ENCODE results near the gene PARD6G.

Gene PARD6G

DNA sequence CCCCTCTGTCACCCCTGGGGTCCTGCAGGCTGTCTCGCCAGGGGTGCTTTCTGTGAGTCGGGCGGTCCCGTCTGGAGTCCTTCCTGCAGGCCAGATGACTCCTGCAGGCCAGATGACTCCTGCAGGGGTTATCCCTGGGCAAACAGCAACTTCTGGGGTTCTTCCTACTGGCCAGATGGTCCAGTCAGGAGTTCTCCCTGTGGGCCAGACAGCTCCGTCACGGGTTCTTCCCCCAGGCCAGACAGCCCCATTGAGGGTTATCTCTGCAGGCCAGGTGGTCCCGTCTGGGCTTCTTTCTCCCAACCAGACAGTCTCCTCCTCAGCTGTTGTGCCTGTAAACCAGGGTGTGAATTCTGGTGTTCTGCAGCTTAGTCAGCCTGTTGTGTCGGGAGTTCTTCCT is 110.6 kb downstream of the PARD6G start:
- no peak for DNase-seq

DNA sequence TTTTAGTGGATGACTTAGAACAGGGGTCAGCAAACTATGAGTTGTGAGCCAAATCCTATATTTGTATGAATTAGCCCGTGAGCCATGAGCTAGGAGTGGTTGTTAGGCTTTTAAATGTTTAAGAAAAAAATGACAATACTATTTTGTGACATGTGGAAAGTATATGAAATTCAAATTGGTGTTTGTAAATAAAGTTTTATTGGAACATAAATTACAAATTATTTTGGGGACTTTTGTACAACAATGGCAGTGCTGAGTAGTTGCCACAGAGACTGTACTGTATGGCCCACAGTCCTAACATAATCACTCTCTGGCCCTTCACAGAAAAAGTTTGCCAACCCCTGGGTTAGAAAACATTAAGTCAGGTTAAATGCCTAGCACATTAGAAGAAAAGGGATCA is 112.2 kb downstream of the PARD6G start:
- DNase-seq: no peak

DNA sequence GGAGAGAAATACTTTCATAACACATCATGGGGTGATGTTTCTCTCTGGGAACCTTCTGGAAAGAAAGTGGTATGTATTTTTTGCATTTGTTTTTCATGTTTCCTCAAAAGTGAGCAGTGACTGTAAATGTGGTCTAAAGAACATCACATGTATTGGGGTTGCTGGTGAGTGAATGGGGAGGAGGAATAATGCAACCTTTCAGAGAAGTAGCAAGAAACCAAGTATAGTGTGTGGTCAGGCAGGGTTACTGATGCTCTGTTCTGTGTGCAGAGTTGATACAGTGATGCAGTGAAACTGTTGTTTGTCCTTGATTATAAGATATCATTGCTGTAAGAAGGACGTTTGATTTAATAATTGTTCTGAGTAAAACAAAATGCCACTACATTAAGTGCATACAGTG is 114.2 kb downstream of the PARD6G start:
- no peak for DNase-seq

DNA sequence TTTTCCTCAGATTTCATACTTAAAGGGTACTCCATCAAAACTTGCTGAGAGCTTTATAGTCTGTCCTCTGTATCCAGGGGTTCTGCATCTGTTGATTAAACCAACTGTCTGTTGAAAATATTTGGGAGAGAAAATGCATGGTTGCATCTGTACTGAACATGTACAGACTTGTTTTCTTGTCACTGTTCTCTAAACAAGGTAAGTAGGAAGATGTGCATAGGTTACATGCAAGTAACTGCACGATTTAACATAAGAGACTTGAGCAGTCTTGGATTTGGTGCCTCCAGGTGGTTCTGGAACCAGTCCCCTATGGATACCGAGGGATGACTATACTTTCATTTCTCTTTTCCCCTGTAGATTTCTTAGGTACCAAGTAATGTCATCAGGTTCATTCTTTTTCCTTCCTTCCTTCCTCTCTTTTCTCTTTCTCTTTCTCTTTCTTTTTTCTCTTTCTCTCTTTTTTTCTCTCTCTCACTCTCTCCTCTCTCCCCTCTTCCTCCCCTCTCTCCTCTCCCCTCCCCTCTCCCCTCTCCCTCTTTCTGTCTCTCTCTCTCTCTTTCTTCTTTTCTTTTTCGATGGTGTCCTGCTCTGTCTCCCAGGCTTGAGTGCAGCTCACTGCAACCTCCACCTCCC is 115.0 kb downstream of the PARD6G start:
- no peak for DNase-seq

DNA sequence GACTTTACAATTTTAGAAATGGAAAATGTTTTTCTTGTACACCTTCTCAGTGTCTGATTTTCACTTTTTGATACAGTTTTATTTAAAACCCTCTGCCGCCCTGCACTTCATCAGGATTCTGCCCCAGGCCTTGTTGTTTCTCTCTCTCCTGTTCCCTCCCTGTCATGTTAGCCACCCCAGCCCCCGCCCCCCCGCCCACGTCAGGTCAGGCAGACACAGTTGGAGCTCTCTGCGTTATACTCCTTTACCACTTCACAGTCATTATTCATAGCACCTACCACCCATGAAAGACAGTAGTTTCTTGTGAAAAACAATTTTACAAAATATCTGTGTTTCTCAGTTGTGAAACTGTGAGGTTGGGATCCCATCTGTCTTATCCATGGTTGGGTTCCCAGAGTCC is 116.8 kb downstream of the PARD6G start:
- DNase-seq: no peak

DNA sequence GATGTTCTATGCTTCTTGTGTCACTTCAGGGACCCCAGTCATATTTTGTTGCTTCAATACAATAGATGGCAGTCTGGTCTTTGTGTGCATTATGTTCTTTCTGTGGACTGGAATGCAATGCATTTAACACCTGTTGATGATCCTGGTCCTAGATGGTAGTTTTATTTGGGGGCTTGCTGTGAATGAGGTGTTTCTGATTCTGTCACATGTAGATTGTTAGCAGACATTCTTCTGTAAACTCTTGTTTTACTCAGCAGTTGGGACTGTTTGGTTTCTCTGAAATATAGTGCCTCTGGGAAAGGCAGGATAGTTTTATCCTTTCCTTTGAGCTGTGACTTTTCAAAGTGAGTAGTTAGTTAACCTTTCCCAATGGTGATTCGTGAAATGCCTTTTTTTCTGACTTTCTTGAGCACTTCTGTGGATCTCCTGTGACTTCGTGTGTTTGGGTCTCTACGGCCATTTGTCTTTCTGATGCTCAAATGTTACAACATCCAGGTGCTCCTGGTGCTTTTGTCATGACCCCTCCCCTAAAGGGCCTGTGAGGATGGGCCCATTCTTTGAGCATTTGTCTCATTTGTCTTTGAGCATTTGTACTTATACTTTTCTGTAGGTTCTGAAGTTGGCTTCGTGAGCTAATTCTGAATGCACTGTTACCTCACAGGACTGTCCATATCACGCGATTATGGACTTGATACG is 117.5 kb downstream of the PARD6G start:
- no peak for DNase-seq

DNA sequence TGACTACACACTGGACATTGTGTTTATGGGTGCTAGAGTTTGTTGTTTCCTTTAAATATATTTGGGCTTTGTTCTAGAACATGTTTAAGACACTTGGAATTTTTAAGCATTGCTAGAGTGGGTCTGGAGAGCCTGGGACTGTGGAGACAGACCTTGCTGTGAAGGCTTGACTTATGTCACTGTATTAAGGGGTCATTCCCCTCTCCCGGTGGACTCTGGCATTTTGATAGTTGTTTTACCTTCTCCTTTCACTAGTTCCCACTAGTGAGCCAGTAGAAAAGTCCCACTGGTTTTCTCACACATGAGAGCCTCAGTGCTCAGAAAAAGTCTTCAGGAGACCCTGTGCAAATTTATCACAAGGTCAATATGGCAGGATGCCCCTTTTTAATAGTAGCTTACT is 119.7 kb downstream of the PARD6G start:
- DNase-seq: no peak

DNA sequence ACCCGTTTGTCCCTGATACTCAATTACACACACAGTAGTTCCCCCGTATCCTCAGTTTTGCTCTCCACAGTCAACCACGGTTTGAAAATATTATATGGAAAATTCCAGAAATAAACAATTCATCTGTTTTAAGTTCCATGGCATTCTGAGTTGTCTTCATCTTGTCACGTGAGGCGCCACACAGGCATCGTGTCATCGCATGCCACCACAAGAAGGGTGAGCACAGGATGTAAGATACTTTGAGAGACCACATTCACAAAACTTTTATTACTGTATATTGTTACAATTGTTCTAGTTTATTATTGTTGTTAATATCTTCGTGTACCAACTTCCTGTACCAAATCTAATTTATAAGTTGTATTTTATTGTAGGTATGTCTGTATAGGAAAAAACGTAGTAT is 120.5 kb downstream of the PARD6G start:
- DNase-seq: no peak

DNA sequence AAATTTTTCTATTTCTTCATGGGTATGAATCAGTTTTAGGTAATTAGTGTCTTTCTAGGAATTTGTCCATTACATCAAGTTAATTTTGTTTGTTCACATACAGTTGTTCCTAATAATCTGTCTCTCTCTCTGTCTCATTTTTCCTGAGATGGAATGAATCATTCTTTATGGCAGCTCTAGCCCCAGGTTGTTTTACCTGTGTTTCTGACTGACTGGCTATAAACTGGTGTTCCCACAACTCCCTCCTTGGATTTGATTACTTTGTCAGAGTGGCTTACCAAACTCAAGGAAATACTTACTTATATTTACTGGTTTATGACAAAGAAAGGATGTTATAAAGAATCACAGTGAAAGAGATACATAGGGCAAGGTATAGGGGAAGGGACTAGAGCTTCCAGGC is 123.2 kb downstream of the PARD6G start:
- no peak for DNase-seq

DNA sequence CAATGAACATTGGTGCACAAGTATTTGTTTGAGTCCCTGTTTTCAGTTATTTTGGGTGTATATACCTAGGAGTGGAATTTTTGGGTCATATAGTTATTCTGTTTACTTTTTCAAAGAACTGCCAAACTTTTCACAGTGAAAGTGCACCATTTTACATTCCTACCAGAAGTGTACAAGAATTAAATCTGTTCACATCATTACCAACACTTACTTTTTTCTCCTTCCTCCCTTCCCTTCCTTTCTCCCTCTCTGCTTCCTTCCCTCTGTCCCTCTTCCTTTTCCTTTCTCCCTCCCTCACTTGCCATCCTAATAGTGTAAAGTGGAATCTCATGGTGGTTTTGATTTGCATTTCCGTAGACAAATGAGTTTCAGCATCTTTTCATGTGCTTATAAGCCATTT is 126.4 kb downstream of the PARD6G start:
- DNase-seq: no peak

DNA sequence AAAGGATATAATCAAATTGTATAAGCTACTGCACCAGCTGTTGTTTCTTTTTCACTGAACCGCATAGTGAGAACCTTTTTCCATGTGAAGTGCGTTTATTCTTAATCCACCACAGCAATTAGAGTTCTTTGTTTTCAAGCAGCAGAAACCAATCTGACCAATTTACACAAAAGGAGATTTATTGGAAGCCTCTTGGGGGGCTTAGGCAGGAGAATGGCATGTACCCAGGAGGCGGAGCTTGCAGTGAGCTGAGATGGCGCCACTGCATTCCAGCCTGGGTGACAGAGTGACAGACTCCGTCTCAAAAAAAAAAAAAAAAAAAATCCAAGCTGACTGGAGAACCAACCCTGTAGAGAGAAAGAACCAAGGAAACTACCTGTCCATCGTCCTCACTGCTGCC is 128.2 kb downstream of the PARD6G start:
- DNase-seq: no peak

DNA sequence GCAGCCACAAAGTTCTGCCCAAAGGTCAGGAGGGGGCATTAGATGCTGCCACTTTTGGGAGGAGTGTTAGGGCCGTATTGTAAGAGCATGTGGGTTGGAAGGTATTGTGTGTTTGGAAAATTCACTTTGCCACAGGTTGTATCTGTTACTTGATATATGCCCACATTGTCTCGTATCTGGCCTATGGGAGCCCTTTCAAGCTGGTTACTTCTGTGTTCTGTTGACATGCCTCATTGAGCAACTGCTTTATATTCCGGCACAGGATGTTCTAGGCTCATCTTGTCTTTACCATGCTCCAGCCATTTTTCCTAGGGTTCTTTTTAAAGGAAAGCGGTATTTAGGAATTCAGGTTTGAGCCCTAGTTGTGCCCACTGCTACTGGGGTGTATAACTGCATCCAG is 132.3 kb downstream of the PARD6G start:
- DNase-seq: no peak

DNA sequence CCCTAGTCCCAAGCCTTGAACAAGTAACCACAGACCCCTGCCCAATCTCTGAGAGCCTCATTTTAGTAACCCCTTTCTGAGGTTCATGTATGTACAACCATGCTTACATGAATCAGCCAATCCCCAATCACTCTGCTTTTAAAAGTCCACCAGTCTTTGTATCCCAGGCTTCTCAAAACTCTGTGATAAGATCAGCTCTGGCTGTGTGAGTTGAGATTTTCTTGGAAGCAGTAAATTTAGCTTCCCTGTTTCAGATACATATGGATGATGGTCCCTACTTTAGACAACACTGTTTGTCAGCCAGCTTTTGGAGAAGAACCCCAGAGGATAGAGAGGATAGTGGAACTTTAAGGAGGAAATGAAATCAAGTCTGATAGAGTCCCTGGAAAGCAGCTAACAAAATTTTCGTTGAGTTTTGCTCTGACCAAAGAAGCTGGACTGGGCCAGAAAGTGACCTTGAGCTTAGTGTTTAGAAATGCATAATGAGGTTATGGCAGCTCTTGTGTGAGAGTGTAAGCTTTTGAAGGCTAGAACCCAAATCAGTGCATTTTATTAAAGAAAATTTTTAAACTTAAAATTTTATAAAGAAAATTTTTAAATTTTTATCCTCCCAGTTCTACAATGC is 134.6 kb downstream of the PARD6G start:
- no peak for DNase-seq

DNA sequence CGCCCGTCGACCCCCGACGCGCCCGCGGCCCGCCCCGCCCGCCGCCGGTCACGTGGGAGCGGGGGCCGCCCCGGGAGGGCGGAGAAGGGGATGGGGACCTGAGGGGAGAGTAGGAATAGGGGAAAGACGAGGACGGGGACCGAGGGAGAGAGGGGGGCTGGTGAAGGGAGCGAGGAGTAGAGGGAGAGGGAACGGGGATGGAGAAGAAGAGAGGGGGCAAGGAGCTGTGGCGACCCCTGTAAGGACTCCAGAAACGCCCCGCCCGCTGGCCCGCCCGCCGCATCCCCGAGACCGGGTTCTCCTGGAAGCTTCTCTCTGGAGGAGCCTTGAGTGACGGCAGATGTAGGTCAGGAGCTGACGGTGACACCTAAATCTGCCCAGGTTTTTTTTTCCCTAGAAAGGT is 137.6 kb downstream of the PARD6G start:
- no peak for DNase-seq

DNA sequence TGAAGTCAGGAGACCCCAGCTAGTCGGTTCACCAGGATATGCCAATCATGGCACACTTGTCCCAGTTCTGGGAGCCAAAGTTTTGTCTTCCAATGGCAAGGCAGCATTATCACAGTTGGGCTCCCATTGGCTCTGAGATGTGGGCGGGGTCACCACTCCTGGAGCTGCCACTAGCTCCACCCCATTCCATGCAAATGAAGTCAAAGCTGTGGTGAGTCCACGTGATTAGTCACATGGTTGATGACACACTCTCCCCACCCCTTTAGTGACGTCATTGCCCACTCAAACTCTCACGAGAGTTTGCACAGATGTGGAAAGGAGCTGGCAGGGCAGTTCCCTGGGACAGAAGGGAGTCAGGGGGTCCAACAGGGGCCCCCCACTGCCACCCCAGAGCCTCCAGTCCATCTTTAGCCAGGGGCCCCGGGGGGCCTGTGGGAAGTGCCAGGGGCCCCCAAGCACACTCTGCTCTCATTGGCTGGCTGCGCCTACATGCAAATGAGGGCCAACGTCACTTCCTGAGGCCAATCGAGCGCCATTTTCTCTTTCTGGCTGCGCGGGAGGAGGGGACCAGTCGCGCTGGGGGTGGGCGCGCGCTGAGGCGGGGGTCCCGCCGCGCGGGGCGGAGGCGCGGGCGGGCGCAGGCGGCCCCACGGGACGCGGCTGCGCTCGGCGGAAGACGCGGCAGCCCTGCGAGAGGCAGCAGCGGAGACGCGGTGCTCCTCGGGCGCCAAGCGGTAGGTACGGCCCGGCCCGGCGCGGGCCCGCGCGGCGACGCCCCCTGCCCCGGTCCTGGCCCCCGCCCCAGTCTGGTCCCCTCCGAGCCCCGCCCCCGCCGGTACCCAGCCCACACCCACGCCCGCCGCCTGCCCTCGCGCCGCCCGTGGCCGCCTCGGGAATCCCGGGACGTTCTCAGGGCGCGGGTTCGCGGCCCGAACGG is 138.3 kb downstream of the PARD6G start, which contains the start of gene ADNP2:
Gene ADNP2 (plus strand): TSS at position 524 of the 937 bp plus-strand sequence. CDS start 8,281 bp downstream, outside the sequence.
- DNase-seq: peak; percentile 85

DNA sequence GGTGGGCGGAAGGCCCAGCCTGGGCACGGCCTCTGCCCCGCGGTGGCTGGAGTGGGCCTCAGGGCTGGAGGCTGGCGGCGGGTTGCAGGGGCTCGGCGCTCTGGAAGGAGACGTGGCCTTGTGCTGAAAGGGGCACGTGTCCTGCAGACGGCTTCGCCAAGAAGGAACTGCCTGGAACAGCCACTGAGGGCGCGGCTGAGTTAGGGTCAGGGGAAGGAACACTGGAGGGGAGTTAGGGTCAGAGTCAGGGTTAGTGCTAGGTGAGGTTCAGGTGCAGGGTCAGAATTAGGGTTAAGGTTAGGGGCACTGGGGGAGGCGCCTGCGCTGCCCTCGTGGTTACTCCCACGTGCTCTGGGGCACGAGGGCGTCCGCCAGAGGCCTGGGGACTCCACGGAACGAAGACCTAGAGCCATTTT is 139.2 kb downstream of the PARD6G start:
- peak; percentile 24 for DNase-seq

DNA sequence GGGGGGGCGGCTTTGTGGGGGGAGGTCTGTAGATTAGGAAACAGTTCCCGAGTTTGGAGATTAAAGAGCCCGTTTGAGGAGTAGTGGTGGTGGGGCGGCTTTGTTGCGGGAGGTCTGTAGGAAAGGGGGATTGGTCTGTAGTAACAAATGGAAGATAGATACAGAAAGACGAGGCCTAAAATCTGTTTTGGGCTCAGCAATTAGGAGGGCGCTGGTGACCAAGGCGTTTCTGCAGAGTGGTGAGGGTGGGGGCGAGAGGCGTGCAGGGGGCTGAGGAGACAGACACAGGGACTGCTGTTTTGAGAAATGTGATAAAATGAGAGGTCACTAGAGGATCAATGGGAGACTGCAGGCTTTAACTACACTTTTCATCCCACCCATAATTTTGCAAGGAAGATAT is 139.9 kb downstream of the PARD6G start:
- DNase-seq: no peak

Data from activated T-cell treated with anti-CD3 and anti-CD28 coated beads, Interleukin-2, amount 50 U/mL, for 1 hour (primary cell).